HG03460 (cell line): Measurements from ENCODE around the gene ADAMTS2.

ENCODE experiments used
- ATAC-seq: cut with Tn5 transposase; IDR thresholded peaks from one replicate; pipeline ENCODE4 v1.9.1; 2021; ENCODE audit not compliant: unreplicated experiment

Gene ADAMTS2

GRCh38 chr5:179281694-179282093 is 63.6 kb downstream of the ADAMTS2 start:
- ATAC-seq = no peak

- ATAC-seq = no peak
These were observed 65.2 kb downstream of the ADAMTS2 start for GRCh38 chr5:179280095-179280490.

DNA sequence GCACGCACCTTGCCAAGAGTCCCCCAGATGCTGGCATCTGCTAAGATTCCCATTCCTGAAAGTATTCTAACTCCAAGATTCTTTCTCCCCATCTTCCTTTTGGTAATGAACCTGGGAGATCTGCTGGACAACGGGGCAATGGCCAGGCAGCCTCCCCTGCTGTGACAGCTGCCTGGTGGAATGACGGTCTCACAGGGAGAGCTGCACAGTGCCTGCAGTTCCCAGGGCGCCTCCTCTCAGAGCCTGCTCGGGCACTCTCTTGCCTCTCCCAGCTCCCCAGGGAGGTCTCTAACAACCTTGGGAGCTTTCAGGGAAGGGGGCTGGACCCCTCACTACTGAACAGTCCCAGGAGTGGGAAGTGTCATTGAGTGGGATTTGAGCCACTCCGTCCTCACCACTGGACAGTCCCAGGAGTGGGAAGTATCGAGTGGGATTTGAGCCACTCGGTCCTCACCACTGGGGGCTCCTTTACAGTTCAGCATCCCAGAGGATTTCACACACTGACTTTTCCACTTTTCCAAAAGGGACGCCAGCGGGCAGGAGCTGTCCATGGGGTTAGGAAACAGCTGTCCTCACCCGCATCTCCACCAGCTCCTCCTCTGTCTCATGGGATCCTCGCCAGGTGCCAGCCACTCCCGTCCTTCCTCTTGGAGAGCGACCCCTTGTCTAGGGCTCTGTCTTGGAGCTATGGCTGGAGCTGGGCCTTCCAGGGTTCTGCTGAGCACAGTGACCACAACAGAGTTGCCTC is 65.7 kb downstream of the ADAMTS2 start:
- no peak for ATAC-seq

- no peak for ATAC-seq
These were observed 66.7 kb downstream of the ADAMTS2 start for GRCh38 chr5:179278546-179278945.

DNA sequence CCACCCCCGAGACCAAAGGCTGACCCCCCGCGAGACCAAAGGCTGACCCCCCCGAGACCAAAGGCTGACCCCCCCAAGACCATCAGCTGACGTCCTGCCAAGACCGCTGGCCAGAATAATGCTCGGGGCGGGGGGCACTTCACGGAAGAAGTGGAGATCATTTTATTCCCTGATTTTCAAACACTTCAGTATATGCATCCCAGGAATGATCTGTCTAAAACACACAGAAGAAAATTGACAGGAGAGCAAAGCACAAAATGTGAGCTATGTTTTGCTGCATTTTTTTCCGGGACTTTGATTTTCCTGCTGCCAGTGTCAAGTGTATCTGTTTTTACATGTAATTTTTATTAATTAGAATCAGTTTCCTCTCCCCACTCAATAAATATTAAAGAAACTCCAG is 67.1 kb downstream of the ADAMTS2 start:
- ATAC-seq = no peak

GRCh38 chr5:179276838-179277395 is 68.3 kb downstream of the ADAMTS2 start:
- no peak for ATAC-seq

DNA sequence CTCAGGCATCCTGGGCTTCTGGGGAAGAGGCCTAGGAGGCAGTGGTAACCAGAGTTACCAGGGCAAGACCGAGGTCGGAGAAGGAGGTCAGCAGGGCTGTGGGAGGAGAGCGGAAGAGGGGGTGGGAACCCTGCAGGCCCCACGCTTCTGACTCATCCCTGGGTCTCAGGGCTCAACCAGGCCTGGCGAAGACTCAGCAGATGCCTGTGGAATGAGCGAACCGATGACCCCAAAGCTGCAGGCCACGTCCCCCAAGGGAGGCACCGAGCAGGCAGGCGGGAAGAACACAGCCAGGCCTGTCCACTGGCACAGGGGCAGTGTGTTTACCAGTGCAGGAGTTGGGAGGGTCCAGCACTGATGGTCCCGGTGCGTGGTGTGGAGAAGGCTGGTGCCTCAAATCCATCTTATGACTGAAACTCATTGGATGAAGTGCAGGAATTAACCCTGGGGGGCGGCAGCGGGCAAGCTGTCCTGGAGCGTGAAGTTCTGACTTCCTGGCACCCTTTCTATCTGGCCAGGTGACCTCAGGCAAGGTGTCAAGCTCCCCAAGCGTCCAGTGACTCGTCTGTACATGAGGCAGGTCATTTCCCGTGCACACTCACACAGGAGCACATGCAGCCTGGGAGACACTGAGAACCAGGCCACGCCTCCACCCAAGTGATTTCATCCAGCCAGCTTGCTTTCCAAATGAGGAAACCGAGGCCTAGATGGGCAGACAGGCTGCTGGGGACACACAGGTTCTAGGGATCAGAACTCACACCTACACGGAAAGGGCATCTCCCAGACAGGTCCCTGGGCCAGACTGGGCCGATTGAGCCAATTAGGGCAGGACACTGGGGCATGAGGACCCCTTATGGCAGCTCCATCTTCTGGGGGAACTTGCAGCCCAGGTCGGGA is 69.1 kb downstream of the ADAMTS2 start:
- ATAC-seq = no peak

DNA sequence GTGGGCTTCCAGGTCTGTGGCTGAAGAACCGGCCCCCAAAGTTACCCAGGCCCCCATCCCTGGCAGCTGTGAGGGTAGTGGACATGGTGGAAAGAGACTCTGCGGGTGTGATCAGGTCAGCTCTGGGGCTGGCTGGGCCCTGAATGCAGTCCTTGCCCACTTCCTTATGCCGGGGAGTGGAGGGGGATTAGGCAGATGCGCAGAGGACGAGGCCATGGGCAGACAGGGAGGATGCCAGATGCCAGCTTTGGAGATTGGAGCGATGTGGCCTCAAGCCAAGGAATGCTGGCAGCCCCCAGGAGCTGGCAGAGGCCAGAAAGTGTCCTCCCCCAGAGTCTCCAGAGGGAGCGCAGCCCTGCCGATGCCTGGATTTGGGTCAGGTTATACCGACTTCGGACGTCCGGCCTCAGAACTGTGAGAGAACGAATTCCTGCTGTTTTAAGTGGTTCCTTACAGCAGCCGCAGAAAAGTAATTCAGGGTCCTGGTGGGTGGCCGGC is 69.8 kb downstream of the ADAMTS2 start:
- no peak for ATAC-seq

GRCh38 chr5:179274321-179275315 is 70.6 kb downstream of the ADAMTS2 start:
- ATAC-seq = no peak

DNA sequence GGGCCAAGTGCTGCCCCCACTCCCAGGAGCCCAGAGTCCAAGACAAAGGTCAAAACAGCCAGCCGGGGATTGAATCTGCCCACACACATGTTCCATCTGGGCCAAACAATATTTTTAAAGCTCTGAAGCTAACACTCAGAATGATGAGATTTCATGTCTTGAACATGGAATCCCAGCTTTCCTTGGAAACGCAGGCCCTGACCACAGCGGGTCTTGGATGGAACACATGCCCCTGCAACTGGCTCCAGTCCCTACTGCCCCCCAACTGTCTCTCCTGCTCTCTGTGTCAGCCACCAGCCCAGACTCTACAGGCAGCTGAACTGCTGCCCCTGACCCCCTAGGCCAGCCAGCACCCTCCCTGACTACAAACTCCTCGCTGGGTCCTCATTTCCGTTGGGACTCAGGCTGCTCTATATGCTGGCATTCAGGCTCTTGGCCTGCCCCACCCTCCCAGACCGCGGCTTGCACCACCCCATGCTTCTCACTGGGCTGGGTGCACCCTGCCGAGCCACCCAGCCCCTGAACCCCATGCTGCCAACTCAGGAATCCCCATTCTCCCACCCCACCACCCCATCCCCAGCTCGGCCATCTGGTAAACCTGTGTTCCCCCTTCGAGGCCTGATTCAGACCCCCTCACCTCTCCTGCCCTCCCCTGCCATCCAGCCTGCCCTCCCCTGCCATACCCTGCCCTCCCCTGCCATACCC is 71.7 kb downstream of the ADAMTS2 start:
- ATAC-seq = no peak

- no peak for ATAC-seq
These were observed 72.2 kb downstream of the ADAMTS2 start for GRCh38 chr5:179273073-179273435.

- ATAC-seq = no peak
These were observed 72.8 kb downstream of the ADAMTS2 start for GRCh38 chr5:179272326-179273072.

GRCh38 chr5:179271821-179272325 is 73.4 kb downstream of the ADAMTS2 start:
- ATAC-seq = no peak

DNA sequence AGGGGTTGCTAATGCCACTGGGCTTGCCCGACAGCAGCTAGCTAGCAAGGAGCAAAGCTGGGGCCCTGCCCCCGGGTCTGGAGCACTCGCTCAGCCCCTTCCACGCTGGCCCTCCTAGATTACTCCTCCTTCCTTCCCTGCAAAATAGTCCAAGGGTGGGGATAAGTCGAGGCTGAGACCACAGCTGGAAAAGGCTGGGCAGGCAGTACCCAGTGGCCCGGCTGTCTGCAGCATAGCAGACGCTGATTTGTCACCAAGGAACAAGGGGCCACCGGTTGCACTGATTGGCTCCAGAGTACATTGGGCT is 73.9 kb downstream of the ADAMTS2 start:
- no peak for ATAC-seq

GRCh38 chr5:179270581-179271427 is 74.5 kb downstream of the ADAMTS2 start:
- no peak for ATAC-seq

DNA sequence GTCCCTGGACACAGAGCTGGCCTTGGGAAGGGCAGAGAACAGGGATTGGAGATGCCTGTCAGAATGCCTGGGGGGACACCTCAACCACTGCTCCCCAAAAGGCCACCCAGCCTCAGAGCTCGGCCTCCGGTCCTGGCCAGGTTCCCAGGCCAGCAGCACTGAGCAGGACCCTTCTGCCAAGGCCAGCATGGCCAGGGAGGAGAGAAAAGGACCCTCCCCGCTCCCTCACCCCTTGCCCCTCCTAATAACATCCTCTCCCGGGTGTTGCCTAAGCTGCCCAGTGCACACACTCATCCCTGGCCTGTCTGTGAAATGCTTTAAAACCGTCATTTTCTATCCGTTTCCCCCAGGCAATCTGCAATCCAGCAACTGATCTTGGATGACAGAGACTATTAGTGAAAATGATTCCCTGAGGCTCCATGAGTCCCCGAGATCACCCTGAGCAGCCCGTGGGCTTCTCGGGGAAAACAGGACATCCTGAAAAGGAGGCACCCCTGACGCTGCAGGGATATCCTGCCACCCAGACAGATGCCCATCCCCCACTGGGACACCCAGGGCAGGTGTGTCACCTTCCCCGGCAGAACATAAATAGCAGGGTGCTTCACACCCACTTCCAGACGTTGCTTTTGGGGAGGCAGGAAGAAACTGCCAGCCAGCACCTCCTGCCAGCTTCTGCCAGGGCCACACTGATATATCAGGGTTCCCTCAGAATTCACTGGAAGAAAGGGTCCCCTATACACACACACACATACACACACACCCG is 75.3 kb downstream of the ADAMTS2 start:
- ATAC-seq = no peak

DNA sequence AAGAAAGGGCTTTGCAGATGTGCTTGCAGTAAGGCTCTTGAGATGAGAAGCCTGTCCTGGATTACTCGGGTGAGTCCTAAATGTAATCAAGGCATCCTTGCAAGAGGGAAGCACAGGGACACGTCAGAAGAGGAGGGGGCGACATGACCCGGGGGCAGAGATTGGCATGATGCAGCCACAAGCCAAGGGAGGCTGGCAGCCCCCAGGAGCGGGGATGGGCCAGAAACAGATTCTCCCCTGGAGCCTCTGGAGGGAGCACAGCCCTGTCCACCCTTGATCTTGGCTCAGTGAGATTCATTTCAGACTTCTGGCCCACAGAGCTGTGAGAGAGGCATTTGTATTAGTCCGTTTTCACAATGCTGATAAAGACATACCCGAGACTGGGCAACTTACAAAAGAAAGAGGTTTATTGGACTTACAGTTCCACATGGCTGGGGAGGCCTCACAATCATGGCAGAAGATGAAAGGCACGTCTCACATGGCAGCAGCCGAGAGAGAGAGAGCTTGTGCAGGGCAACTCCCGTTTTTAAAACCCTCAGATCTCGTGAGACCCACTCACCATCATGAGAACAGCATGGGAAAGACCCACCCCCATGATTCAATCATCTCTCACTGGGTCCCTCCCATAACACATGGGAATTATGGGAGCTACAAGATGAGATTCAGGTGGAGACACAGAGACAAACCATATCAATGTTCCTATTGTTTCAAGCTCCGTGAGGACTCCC is 76.1 kb downstream of the ADAMTS2 start:
- no peak for ATAC-seq
